ENCODE results near the gene SIL1. TPM values are rescaled to one million over a fixed set of nuclear protein-coding genes. Genes with fewer than 3 reads are reported as not detected.
A peak's percentile ranks its signal among the peaks of the same experiment; 100 is the strongest.

Gene SIL1
- total and polyA plus RNA-seq, 2 of the 8 experiments (the other 6 are each of a cell fraction or from before 2014, with no cell fraction given) = 8.3 to 12.8 TPM

DNA sequence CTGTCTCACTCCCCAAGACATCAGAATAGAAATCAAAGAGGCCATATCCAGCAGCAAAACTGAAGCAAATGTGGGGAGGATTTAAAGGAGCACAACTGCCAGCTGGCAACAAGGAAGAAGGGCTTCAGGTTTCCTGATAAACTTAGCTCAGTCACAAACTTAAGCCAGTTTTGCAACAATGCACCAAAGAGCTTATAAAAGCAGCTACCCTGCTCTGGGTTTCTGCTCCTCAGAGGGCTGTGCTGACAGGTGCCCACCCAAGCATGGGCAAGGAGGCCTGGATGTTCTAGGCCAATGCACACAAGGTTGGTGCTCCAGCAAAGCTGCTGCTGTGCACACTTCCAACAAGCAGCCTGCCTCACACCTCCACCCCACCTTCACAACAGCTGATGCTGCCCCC is 132.9 kb downstream of the SIL1 start:
- DNase-seq (ENCODE audit: low read depth in 1 of 2, low spot score in 2 of 2) (no peak), FAIRE-seq (no peak)
- Histone ChIP-seq H2BK5ac (ENCODE audit: low read depth, low read length) (peak overlapping the region; percentile 18; the same call in 1 of the 2 replicates), H3K79me2 (ENCODE audit: control insufficient read depth in 1 of 2, insufficient read depth in 2 of 2, low read length in 2 of 2) (no peaks in the 10 kb centered on the region), H2BK120ac (replicated peaks; ENCODE audit: low read depth, low read length) (no peak overlapping the region), H2AFZ (ENCODE audit: low read length) (no peak overlapping the region), H2BK20ac (ENCODE audit: low read length) (0 out of 2 replicates have a peak overlapping the region, but pooled peaks have one; percentile 62), H3K14ac (ENCODE audit: insufficient read length) (no peak overlapping the region), H3K4ac (replicated peaks; ENCODE audit: insufficient read length, low read depth, low read length) (no peak overlapping the region), H4K5ac (ENCODE audit: insufficient read length, low read depth, low read length) (no peak overlapping the region), H3K4me1 (replicated peaks in 1 of 4; ENCODE audit: control insufficient read depth in 3 of 4, insufficient read depth in 4 of 4, low read length in 3 of 4) (peaks cover 0 to 4% (median 0%) of the 10 kb centered on the region in 4 experiments; a peak in 4 of 7 replicates), H4K91ac (replicated peaks; ENCODE audit: insufficient read length, low read length) (no peak overlapping the region), H3K23me2 (ENCODE audit: low read depth, low read length) (no peaks in the 10 kb centered on the region), H3K56ac (replicated peaks; ENCODE audit: insufficient read length, low read depth, low read length) (no peak overlapping the region), H3K4me2 (ENCODE audit: insufficient read depth in 1 of 2, low read depth in 2 of 2, low read length in 2 of 2) (no peak overlapping the region), H3K23ac (ENCODE audit: insufficient read length) (no peak overlapping the region), H3K27ac (ENCODE audit: low read depth, low read length) (no peak overlapping the region), H2BK12ac (ENCODE audit: low read depth, low read length) (no peak overlapping the region), H4K8ac (ENCODE audit: extremely low read depth, insufficient read depth, low read length) (no peak overlapping the region), H2AK5ac (ENCODE audit: low read depth, low read length) (no peak overlapping the region), H3K4me3 (ENCODE audit: extremely low read depth in 1 of 4, insufficient read depth in 2 of 4, low read depth in 3 of 4, low read length in 4 of 4) (no peak overlapping the region), H2BK15ac (ENCODE audit: low read length) (no peak overlapping the region), H3K18ac (ENCODE audit: extremely low read depth, low read length) (no peak overlapping the region), H4K20me1 (replicated peaks in 1 of 2; ENCODE audit: control insufficient read depth in 1 of 2, insufficient read depth in 2 of 2, low read length in 2 of 2) (no peaks in the 10 kb centered on the region), H3K79me1 (ENCODE audit: low read depth, low read length) (no peaks in the 10 kb centered on the region), H3K9ac (replicated peaks in 1 of 4; ENCODE audit: extremely low read depth in 1 of 4, low read depth in 3 of 4, low read length in 3 of 4) (no peak overlapping the region), H3K27me3 (replicated peaks in 1 of 4; ENCODE audit: control insufficient read depth in 3 of 4, extremely low read depth in 1 of 4, insufficient read depth in 3 of 4, low read length in 3 of 4) (no peaks in the 10 kb centered on the region; a peak in 1 of 7 replicates), H3K36me3 (ENCODE audit: control insufficient read depth in 2 of 4, insufficient read depth in 4 of 4, low read length in 3 of 4) (no peaks in the 10 kb centered on the region), H3K9me3 (ENCODE audit: insufficient read depth in 2 of 2, low read depth in 1 of 2, low read length in 1 of 2) (no peaks in the 10 kb centered on the region)
- no peak for TF ChIP-seq SP2 (IDR thresholded peaks at IDR 0.05; ENCODE audit: low read length)
- ChIA-PET POLR2A (ENCODE audit: partially characterized antibody) (interaction anchor here (0.6 kb wide), 1 partner anchor 154 kb away, joined by 3 read pairs; no protein-coding TSS in a partner anchor), CTCF (ENCODE audit: partially characterized antibody) (interaction anchor here (0.7 to 1.7 kb wide), 6 partner anchors 13 to 133 kb away, joined by 3 to 7 read pairs (median 4); no protein-coding TSS in a partner anchor)
